Urinary bladder (tissue), 4 donors: ENCODE measurements around the gene C14orf132. TPM values are rescaled to one million over a fixed set of nuclear protein-coding genes. Genes with fewer than 3 reads are reported as not detected.
A peak's percentile ranks its signal among the peaks of the same experiment; 100 is the strongest.

Source experiments
- DNase-seq: peaks from one replicate; pipeline ENCODE4 v3.0.0-alpha.2; 2015; ENCODE audit errors: extremely low spot score
- H3K27ac ChIP-seq: one replicate; pipeline ENCODE4 v1.5.1; 2013; ENCODE audit warnings: low read depth, mild to moderate bottlenecking, moderate library complexity
- H3K36me3 ChIP-seq: one replicate; pipeline ENCODE4 v1.6.1; 2013; ENCODE audit warnings: mild to moderate bottlenecking, moderate library complexity; ENCODE audit not compliant: insufficient read depth
- H3K4me1 ChIP-seq: one replicate; pipeline ENCODE4 v1.6.1; 2013; ENCODE audit warnings: mild to moderate bottlenecking, moderate library complexity; ENCODE audit not compliant: insufficient read depth
- H3K4me3 ChIP-seq: one replicate; pipeline ENCODE4 v1.5.1; 2013; ENCODE audit warnings: low read depth, low read length
- WGBS: extraction: QIAGEN DNeasy Blood & Tissue Kit; methylation state at CpG from one replicate; pipeline ENCODE4 v1.1.7; 2013; 5-methylcytosine and 5-hydroxymethylcytosine counted together
- polyA plus RNA-seq: library from polyadenylated mRNA; stranded (reverse); fragments of 200-250 nt; gene quantifications from one replicate; pipeline ENCODE4 v1.2.3, GENCODE V29; 2013
- total RNA-seq: library from RNA; depleted of rRNA; stranded (reverse); fragments of >200 nt; gene quantifications from one replicate; pipeline ENCODE4 v1.2.3, GENCODE V29; 2014
- donor health status: healthy with polysubstance abuse.
- donor health status: healthy.

The C14orf132 gene
- total and polyA plus RNA-seq, 2 donors: 18.7 to 26.2 TPM

- Histone ChIP-seq H3K27ac (no peak overlapping the region), H3K36me3 (no peaks in the 10 kb centered on the region), H3K4me1 (no peaks in the 10 kb centered on the region), H3K4me3 (no peak overlapping the region)
- DNase-seq: no peak
- WGBS: 81% methylated on average over 7 of the region's 7 CpGs
These were observed 58.6 kb downstream of the C14orf132 start for GRCh38 chr14:96097752-96098151.

GRCh38 chr14:96098309-96098998 lies 59.3 kb downstream of the C14orf132 start:
- DNase-seq: no peak
- H3K27ac ChIP-seq: no peak overlapping the region
- H3K4me3 ChIP-seq: no peak overlapping the region
- no peaks in the 10 kb centered on the region for H3K36me3 ChIP-seq
- H3K4me1 ChIP-seq: no peaks in the 10 kb centered on the region
- WGBS: 45% methylated on average over 6 of the region's 6 CpGs

GRCh38 chr14:96098999-96099335 lies 59.8 kb downstream of the C14orf132 start:
- no peaks in the 10 kb centered on the region for H3K4me1 ChIP-seq
- H3K4me3 ChIP-seq: no peak overlapping the region
- no peaks in the 10 kb centered on the region for H3K36me3 ChIP-seq
- no peak for DNase-seq
- no peak overlapping the region for H3K27ac ChIP-seq

GRCh38 chr14:96100161-96101064 lies 61.3 kb downstream of the C14orf132 start:
- H3K27ac ChIP-seq: no peak overlapping the region
- H3K4me1 ChIP-seq: no peaks in the 10 kb centered on the region
- H3K4me3 ChIP-seq: no peak overlapping the region
- H3K36me3 ChIP-seq: no peaks in the 10 kb centered on the region
- no peak for DNase-seq
- WGBS: 36% methylated on average over 22 of the region's 22 CpGs

GRCh38 chr14:96102081-96102856 lies 63.1 kb downstream of the C14orf132 start:
- no peak for DNase-seq
- H3K4me1 ChIP-seq: no peaks in the 10 kb centered on the region
- 70% methylated on average over 3 of the region's 3 CpGs for WGBS
- no peaks in the 10 kb centered on the region for H3K36me3 ChIP-seq
- H3K27ac ChIP-seq: no peak overlapping the region
- H3K4me3 ChIP-seq: no peak overlapping the region

- WGBS: 90% methylated on average over 2 of the region's 2 CpGs
- no peak overlapping the region for H3K27ac ChIP-seq
These were observed 63.9 kb downstream of the C14orf132 start for GRCh38 chr14:96103075-96103474.

GRCh38 chr14:96103560-96104460 lies 64.6 kb downstream of the C14orf132 start:
- H3K27ac ChIP-seq: peak overlapping the region; percentile 83
- DNase-seq: no peak
- no peak overlapping the region for H3K4me3 ChIP-seq
- no peaks in the 10 kb centered on the region for H3K4me1 ChIP-seq
- H3K36me3 ChIP-seq: no peaks in the 10 kb centered on the region
- WGBS: 94% methylated on average over 6 of the region's 6 CpGs

More at GRCh38 chr14:96103075-96103474, 63.9 kb downstream of the C14orf132 start:
- H3K36me3 ChIP-seq: no peaks in the 10 kb centered on the region
- no peak overlapping the region for H3K4me3 ChIP-seq
- no peaks in the 10 kb centered on the region for H3K4me1 ChIP-seq
- DNase-seq: no peak

- Histone ChIP-seq H3K4me1 (no peaks in the 10 kb centered on the region), H3K27ac (peak overlapping the region; percentile 75), H3K4me3 (no peak overlapping the region), H3K36me3 (no peaks in the 10 kb centered on the region)
- 20% methylated on average over 19 of the region's 19 CpGs for WGBS
- DNase-seq: no peak
These were observed 65.4 kb downstream of the C14orf132 start for GRCh38 chr14:96104469-96105057.

GRCh38 chr14:96105089-96105925 lies 66.1 kb downstream of the C14orf132 start:
- peak overlapping the region; percentile 75 for H3K27ac ChIP-seq
- 61% methylated on average over 16 of the region's 16 CpGs for WGBS
- no peaks in the 10 kb centered on the region for H3K4me1 ChIP-seq
- H3K4me3 ChIP-seq: no peak overlapping the region
- no peaks in the 10 kb centered on the region for H3K36me3 ChIP-seq
- no peak for DNase-seq

- no peak for DNase-seq
- Histone ChIP-seq H3K27ac (peak overlapping the region; percentile 30), H3K4me1 (no peaks in the 10 kb centered on the region), H3K4me3 (no peak overlapping the region), H3K36me3 (no peaks in the 10 kb centered on the region)
- WGBS: 54% methylated on average over 15 of the region's 15 CpGs
These were observed 66.8 kb downstream of the C14orf132 start for GRCh38 chr14:96105926-96106441.

GRCh38 chr14:96106891-96107290 lies 67.7 kb downstream of the C14orf132 start:
- Histone ChIP-seq H3K4me1 (no peaks in the 10 kb centered on the region), H3K27ac (no peak overlapping the region), H3K4me3 (no peak overlapping the region), H3K36me3 (no peaks in the 10 kb centered on the region)
- 91% methylated on average over 6 of the region's 6 CpGs for WGBS
- no peak for DNase-seq
